PC-9 (cell line): ENCODE data around the gene EDAR.

Source experiments
- EZH2 ChIP-seq: fragments of 200-600 bp; sonication (generic); IDR thresholded peaks from 2 replicates; pipeline ENCODE4 v1.8.0; 2017; ENCODE audit warnings: antibody characterized with exemption, low read depth
- TF ChIP-seq, protein P1 (sequence below): fragments of 200-600 bp; sonication (generic); conservative IDR thresholded peaks from 2 replicates; pipeline ENCODE4 v1.6.1; 2017; ENCODE audit warnings: mixed run types, antibody characterized with exemption, mild to moderate bottlenecking, moderate library complexity

DNA sequence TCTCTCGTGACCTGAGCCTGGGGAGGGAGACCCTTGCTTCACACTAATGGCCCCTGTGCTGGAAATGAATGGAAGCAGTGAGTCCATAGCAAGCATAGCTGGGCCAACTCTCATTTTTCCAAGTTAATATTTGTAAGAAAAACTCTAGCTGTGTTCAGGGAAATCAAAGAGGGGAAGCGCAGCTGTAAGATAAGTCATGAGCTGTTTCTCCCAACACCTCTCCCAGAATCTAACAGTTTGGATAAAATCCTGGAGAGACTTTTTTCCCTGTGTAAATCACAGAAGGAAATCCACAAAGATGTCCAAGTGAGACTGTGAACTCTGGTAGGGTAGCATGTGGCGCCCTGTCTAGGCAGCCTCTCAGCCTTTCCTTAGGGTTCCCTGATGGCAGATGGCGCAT, 27.2 kb downstream of the EDAR start:
- TF ChIP-seq, protein P1, sequence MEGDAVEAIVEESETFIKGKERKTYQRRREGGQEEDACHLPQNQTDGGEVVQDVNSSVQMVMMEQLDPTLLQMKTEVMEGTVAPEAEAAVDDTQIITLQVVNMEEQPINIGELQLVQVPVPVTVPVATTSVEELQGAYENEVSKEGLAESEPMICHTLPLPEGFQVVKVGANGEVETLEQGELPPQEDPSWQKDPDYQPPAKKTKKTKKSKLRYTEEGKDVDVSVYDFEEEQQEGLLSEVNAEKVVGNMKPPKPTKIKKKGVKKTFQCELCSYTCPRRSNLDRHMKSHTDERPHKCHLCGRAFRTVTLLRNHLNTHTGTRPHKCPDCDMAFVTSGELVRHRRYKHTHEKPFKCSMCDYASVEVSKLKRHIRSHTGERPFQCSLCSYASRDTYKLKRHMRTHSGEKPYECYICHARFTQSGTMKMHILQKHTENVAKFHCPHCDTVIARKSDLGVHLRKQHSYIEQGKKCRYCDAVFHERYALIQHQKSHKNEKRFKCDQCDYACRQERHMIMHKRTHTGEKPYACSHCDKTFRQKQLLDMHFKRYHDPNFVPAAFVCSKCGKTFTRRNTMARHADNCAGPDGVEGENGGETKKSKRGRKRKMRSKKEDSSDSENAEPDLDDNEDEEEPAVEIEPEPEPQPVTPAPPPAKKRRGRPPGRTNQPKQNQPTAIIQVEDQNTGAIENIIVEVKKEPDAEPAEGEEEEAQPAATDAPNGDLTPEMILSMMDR: no peak
- no peak for TF ChIP-seq EZH2
